Left hindlimb (tissue), 1 donor: Measurements from ENCODE around the gene ZNF70.

Experiments
- DNase-seq: peaks from one replicate; pipeline ENCODE4 v3.0.0-alpha.2; 2018

ZNF70 gene

DNA sequence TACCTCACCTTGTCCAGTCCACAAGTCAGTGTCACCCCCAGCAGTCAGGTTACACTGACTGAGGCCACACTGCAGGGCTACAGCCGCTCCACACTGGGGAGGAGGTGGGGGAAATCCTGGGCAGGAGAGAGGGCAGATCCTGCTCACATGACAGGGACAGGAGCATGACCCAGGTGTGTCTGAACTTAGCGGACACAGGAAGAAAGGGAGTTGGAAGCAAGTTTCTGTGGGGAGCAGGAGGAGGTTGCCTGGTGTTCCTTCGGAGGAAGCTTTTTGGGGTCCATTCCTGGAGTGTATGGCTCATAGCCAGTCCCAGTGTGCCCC lies 27.6 kb upstream of the ZNF70 start:
- no peak for DNase-seq

DNA sequence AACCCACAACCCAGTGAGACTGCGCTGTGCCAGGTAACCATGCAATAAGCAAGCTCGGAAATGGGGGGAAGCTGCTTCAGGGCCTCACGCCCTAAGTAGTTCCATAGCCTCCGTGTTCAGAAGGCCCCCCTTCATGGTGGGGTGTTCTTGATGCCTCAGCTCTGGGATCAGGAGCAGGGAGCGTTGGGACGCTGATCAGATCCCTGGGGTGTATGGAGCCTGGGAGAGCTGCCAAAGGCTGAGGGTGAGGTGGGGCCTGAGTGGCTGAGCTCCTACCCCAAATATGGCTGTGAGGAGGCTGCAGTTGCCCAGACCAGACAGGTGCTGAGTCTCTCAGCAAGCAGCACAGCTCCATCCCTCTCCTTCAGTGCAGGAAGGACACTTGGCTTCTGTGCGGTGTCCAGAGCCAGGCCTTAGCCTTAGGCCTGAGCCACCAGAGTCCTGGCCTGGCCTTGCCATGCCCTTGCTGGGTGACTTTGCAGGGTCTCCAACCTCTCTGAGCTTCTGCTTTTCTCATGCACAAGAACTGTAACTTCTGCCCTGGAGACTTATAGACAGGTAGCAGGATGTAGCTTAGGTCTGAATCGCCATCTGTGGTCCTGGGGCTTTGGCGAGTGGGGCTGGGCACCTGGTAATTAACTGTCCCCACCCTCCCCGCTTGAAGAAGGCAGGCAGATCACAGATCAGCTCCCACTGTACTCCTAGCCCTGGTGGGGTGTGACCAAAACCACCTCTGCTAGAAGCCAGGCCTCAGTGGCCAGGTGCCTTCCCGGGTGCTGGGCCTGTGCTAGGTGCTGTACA lies 27.1 kb upstream of the ZNF70 start:
- DNase-seq: no peak

DNA sequence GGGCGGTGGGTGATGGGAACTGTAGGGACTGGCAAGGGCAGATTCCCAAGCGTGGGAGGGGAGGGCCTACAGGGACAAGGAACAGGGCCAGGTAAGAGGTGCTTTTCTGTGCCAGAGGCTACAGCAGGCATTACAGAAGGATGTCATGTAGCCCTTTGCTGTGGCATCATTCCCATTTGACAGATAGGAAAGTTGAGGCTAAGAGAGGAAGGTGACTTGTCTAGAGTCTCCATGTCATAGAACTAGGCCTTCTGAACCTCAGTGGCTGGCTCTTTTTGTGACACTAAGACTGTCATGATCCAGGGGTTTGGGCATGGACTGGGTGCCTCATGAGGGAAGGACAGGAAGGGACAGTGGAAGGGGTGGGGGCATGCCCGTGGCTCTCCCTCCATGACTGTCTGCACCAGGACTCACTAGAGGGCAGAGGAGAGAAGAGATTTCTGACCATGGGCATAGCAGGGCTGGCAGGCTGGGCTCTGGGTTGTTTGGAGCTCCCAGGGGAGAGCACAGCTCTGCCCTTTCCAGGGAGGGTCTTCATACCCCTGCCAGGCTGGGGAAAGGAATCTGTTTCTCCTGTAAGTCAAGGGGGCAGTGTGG lies 25.0 kb upstream of the ZNF70 start:
- no peak for DNase-seq

DNA sequence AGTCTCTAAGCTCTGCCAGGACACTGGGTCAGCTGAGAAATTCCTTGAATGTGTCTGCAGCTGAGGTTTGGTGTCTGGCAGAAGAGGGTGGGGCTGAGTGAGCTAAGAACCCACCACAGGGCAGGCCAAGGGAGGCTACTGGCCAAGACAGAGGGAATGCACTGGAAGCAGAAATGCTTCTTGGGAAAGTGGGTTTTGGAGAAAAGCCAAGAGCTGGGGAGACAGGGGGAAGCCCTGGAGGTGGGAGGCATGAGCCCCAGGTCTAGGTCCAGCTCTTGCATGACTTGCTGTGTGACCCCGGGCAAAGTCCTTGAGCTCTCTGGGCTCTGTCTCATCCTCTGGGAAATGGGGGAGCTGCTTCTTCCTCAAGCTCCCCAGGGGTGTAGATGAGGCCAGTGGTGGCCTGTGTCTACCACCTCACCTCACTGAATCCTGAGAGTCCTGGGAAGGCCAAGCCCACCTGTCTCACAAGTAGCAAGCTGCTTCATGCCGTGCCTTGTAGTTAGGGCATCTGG lies 24.1 kb upstream of the ZNF70 start:
- DNase-seq: peak; percentile 74

DNA sequence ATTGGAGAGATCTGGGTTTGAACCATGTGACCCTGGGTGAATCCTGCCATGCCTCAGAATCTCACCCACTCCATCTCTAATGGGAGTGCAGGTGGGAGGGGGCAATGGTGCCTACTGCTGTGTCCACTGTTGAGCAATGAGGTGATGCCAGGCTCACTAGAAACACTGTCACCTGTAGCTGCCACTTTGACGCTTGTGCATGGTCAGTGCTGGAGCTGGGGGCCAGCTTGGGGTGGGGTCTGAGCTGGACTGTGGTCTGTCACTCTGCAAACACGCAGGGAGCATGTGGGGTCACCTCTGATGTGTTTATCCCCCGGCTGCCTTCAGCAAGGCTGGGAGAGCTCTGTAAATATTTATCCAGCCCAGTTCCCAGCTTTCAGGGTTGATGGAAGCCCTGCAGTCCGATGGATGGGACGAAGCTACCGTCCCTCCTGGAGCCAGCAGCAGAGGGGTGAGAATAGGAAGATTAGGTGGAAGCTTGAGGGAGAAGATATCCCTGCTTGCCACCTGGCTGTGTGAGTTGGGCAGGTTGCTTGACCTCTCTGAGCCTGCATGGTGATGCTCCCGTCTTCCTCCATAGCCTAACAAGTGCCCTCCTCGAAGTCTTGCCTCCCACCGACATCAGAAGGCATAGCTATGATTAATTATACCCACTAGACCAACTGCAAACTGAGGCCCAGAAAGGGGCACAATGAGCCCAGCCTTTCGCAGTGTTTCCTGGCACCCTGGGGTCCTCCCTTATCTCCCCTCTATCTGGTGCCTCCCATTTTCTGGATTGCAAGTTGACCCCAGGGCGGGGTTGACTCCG lies 23.4 kb upstream of the ZNF70 start:
- no peak for DNase-seq

DNA sequence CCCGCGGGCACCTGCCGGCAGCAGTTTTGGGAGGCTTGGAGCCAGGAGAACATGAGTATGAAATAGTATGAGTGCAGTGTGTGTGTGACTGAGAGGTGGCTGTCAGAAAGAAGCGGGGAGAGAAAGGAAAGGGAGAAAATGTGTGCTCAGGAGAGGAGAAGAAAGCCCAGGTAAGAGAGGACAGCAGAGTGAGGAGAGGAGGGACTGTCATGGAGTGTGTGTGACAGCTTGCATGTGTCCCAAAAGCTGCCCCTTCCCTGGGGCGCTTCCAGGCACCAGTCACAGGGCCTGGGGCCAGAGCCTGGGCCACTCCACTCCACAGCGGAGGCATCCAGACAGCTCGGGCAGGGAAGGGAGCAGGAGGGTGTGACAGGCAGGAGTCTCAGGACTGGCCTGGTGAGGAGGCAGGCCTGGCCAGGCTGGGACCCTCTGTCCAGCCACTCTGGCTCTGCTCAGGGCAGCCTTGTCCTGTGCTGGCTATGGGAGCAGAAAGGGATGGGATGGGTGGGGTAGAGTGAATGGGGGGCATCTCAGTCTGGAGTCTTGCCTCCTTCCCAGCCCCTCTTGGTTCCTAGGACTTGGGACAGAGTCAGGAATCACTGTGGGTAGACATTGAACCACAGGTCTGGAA lies 22.7 kb upstream of the ZNF70 start:
- DNase-seq: no peak

DNA sequence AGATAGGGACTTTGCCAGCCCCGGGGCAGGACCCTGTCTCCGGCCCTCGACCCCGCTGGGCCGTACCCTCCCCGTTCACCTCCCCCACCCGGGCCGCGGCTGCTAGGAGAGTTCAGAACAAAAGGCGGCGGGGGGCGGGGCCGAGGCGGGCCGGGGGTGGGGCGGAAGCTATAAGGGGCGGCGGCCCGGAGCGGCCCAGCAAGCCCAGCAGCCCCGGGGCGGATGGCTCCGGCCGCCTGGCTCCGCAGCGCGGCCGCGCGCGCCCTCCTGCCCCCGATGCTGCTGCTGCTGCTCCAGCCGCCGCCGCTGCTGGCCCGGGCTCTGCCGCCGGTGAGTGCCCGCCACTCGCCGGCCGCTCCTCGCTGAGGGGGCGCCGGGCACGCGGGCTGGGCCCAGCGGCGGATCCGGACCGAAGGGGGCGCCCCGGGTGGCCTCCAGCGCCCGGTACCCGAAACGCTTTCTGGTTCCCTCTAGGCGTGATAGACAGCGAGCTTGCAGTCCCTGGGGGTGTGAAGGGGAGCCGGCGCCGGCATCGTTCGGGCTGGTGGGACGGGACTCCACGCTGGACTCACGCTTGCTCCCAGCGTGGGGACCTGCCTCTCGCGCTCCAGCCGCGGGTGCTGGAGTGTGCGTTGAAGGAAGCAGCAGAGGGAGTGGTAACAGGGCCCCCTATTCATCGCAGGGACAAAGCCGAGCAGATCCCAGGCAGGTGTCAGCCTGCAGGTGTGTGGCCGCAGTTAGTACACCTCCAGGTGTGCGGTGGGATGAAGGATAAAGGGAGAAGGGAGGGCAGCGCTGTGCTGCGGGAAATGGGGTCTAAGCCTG lies 21.9 kb upstream of the ZNF70 start, which contains the start of gene MMP11:
TSS of gene MMP11 (plus strand) at position 201 of the 825 bp plus-strand sequence. CDS start at position 223, 22 bp downstream.
- DNase-seq: peak; percentile 80

DNA sequence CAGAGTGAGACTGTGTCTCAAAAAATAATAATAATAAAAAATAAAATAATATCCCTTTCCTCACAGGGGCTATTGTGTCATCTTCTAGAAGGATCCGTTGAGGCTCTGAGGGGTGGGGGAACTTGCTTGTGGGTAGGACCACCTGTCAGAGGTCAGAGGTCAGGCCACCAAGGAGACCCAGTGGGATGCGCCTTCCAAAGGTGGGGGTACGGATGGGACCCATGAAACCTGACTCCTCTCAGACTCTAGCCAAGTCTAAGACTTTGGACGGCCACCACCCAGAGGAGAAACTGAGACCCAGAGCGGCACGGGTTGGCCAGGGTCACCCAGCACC lies 21.4 kb upstream of the ZNF70 start:
- no peak for DNase-seq

DNA sequence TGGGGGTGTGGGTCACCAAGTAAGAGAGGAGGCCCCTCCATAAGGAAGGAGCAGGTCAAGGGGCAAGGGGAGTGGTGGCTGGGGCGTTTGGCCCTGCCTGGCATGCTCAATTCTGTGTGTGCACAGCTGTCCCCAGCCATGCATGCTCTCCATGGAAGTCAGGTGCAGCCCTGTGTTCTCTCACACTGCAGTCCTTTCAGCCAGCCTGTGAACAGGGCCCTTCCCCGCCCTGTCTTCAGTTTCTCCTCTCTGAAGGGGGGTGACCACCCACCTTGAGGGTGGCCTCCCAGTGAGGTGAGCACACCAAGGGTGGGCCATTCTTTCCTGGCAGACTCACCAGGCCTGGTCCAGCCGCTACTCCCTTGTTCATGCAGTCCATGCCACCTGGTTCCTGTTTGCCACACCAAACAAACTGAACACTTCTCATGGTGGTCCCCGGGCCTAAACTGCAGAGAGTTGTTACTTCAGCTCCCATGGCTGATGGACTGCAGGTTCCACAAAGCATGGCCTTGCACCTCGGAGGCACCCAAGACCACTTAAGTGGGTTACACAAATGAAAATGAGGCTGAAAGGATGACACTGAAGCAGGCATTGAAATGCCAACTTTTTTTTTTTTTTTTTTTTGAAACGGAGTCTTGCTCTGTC lies 18.5 kb upstream of the ZNF70 start:
- no peak for DNase-seq

DNA sequence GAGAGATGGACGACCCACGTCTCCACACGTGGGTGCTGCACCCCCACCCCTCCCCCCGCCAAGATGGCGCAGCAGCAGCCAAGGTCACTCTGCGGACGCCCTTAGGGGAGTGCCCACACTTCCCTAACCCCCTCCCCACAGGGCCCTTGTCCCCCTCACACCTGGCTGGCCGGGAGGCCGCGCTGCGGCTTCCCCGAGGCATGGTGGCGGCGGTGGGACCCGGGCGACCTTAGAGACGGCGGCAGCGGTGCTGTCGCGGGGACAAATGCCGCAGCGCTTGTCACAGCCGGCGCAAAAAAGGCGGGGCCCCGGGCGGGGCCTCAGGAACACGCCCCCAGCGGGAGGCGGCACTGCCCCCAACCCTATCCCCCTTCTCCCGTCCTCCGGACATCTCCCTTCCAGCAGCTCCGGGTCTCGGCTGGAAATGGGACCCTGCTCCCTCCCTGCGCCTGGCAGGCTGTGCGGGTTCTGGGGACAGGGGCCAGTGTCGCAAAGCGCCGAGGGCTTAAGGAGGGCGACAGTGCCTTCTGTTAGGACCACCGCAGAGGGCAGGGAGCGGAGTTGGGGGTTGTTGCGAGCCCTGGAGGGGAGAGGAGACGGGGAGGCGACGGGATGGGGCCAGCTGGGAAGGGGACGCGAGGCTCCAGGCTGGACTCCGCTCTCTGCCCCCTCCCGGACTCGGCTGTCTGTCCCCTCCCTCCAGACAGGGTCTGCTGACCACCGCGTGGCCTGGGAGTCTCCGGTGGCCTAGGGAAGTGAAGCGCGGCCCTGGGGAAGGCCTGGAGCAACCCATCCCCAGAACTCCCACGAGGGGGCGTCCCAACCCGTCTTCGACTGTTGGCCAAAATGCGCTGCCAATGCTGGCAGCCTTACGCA lies 17.0 kb upstream of the ZNF70 start, which contains the start of gene CHCHD10:
TSS of gene CHCHD10 (minus strand) at position 300 of the 876 bp plus-strand sequence. CDS start at position 202, 98 bp downstream.
- DNase-seq: peak; percentile 86

DNA sequence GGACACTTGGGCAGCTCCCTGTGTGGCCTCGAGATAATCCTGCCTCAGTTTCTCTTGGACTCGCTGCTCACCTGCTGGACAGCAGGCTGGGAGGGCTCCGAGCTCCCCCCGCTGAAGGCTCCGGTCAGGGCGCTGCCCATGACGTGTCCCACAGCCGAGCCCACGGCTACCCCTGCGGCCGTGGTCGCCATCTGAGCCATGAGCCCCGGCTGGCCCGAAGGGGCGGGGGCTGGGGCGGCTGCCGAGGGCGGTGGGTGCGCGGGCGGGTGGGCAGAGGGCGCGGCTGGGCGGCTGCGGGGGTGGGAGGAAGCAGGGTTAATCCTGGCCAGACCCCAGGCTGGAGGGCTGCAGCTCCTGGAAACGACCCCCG lies 16.4 kb upstream of the ZNF70 start:
- DNase-seq: no peak

DNA sequence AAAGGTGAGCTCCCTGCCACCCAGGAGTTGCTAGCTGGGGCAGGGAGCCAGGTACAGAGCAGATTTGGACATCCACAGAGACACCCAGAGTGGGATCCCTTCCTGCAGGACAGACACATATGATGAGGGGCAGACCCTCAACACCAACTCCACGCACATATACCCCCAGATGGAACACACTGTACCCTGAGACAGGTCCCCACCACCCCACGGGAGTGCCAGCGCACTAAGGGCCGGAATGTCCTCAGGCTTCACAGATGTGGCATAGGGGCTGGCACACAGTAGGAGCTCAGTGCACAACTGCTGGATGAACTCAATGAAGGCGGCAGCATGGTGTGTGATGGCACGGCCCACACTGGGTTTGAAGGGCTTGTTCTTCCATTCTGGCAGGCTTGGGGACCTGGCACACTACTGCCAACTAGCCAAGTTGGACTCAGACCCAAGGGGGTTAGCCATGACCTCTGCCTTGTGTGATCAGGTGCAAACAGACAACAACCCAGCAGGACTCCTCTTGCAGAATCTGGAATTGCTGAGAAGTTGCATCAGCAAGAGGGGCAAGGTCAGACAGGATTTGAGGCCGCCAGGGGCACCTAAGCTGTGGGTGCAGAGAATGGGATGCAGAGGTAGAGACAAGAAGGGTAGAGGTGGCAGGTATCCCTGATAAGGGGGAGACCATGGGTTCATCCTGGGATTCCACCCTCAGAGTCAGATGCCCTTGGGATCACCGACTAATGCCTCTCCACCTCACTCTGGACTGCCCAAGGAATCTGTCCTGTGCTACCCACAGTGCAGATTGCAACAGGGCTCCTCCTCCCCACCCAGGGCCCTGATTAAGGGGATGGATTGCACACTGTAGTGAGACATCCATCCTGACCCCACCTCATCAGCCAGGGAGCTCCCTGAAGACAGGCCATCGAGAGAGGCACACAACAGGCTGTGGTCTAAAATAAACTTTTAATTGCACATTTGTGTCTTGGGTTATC lies 14.3 kb upstream of the ZNF70 start:
- DNase-seq: no peak

DNA sequence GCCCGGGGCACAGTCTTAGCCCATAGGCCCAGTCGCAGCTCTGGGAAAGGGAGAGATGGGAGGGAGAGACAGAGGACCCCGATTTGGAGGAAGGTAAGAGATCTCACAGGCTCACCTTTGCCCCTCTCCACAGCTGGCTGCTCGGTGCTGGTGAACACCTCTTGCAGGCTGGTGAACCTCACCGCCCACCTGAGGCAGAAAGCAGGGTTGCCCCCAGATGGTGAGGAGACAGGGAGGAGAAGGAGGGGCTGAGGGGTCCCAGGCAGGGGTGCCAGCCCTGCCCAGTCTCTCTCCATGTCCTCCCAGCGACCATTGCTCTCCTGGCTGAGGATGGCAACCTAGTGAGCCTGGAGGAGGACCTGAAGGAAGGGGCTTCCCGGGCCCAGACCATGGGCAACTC lies 13.0 kb upstream of the ZNF70 start:
- no peak for DNase-seq

DNA sequence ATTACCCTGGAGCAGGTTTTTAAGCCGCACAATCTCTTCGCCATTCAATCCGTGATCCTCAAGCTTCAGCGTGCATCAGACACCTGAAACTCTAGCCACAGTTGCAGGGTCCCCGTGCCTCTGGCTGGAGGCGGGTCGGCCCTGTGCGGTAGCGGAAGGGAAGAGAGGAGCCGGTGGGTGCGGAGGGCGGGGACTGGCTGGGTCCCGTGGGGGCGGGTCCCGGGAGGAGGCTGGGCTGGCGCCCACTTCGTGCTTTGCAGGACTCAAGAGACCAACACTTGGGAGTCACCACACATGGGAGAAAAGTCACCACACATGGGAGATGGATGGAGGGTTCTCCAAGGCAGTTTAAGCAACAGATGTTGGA lies 12.7 kb upstream of the ZNF70 start:
- no peak for DNase-seq

DNA sequence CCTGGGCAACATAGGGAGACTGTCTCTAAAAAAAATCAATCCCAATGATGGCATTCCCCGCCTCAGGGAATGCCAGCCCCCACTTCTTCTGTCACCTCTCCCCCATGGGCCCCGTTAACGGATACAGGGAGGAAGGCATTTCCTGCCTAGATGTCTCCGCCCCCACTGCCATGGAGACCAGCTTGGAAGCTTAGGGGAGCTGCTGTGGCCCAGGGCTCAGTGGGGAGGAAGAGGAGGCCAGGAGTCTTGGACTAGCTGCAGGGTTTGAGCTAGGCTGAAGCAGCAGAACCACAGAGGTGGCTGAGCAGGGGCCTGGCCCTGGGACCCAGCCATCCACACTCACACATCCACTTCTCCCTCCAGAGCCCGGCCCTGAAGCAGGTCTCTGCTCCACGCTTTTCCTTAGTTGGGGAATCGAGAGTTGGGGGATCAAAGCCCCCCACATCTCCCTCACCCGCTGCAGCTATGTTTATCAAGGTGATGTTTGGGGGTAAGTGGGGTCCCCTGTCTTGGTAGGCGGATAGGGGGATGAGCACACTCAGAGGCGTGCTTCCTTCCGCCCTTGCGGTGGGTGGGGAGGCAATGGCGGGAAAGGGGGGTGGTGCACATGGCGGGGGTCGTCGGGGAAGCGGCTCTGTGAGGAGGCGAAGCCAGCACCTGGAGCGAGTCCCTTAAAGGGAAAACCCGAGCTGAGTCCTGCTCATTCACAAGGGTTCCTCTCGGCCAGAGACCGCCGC lies 12.1 kb upstream of the ZNF70 start, which contains the start of gene C22orf15:
TSS of gene C22orf15 (plus strand) at position 149 of the 737 bp plus-strand sequence. CDS start at position 466, 317 bp downstream.
- no peak for DNase-seq

DNA sequence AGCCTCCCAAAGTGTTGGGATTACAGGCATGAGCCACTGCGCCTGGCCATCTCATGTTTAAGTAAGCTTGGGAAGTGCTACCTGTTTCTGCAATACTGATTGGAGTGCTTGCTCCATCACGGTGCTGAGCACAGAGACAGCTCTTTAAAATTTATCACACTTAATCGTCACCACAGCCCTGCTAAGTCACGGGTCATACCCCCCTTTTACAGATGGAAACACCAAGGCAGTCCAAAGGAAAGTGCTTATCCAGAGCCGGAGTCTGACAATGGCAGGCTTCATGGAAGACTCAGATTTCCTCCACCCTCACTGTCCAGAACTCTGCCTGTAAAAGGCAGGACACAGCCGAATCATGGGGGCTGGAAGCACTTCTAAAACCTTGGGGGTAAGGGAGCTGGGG lies 9.1 kb upstream of the ZNF70 start:
- DNase-seq: no peak

DNA sequence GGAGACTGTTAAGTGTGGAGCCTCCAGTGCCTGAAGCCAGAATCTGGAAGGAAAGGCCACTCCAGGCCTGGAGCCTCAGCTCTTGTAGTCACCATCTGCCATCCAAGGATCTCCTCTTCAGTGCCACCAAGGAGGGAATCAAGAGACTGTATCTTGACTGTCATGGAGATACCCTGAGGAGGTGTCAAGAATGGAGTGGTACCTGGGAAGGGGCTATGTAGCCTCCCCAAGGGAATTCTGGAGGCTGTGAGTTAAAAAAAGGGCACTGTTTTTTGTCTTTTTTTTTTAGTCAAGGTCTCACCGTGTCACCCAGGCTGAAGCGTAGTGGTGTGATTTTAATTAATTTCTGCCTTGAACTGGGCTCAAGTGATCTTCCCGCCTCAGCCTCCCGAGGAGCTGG lies 8.7 kb upstream of the ZNF70 start:
- DNase-seq: no peak

DNA sequence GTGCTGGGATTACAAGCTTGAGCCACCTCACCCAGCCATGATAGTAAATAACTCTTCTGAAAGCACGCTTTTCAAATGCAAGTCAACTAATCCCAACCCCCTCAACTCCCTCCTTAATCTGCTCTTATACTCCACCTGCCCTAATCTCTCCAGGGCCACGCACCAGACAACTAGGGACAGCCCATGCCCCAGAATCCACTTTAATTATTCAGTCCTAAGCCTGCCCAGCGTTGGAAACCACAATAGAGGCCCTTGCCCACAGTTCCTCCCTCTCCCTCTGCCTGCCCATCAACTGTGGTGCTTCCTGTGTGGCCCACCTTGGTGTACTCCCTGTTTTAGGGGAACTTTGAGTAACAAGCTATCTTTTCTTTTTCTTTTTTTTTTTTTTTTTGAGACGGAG lies 6.0 kb upstream of the ZNF70 start:
- DNase-seq: no peak

DNA sequence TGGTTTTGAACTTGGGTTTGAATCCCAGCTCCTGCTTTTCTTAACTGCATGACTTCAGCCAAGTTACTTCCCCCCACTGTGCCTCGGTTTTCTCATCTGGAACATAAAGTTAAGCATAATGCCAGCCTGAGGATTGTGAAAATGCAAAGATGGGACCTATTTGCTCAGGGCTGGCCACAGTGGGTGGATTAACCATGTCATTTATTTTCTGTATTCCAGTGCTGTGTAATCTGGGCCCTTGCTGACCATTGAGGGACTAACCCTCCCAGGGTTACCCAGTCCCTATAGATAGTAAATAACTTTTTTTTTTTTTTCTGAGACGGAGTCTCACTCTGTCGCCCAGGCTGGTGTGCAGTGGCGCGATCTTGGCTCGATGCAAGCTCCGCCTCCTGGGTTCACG lies 4.8 kb upstream of the ZNF70 start:
- DNase-seq: no peak
